Type B pancreatic cell (in vitro differentiated cells): ENCODE data around the gene ENPP6. TPM values are rescaled to one million over a fixed set of nuclear protein-coding genes. Genes with fewer than 3 reads are reported as not detected.

Experiments used
- DNase-seq: peaks from one replicate; pipeline ENCODE4 v3.0.0; 2021; ENCODE audit warnings: mixed read lengths; ENCODE audit not compliant: unreplicated experiment; ENCODE audit errors: extremely low spot score
- H3K27ac Mint-ChIP-seq: 2 replicates; pipeline ENCODE4 v1.8.0; 2021; ENCODE audit warnings: mild to moderate bottlenecking, mixed read lengths
- H3K27me3 Mint-ChIP-seq: 2 replicates; pipeline ENCODE4 v1.8.0; 2021; ENCODE audit warnings: mixed read lengths
- H3K36me3 Mint-ChIP-seq: 2 replicates; pipeline ENCODE4 v1.8.0; 2021; ENCODE audit warnings: mixed read lengths
- H3K4me1 Mint-ChIP-seq: one replicate; pipeline ENCODE4 v1.8.0; 2021; ENCODE audit warnings: mixed read lengths; ENCODE audit not compliant: unreplicated experiment
- H3K4me3 Mint-ChIP-seq: 2 replicates; pipeline ENCODE4 v1.8.0; 2021; ENCODE audit warnings: mild to moderate bottlenecking, mixed read lengths
- H3K9me3 Mint-ChIP-seq: 2 replicates; pipeline ENCODE4 v1.8.0; 2021; ENCODE audit warnings: mixed read lengths
- total RNA-seq: library from RNA; stranded (reverse); gene quantifications from 2 replicates; pipeline ENCODE4 v1.2.1, GENCODE V29; 2021; ENCODE audit warnings: low replicate concordance
- TF ChIP-seq, protein P1 (sequence below): fragments of 200-600 bp; sonication (generic); conservative IDR thresholded peaks from 2 replicates; pipeline ENCODE4 v1.5.0; 2021; ENCODE audit warnings: antibody characterized with exemption, mild to moderate bottlenecking

The ENPP6 gene
- total RNA-seq, 1 donor from 2014 or later = 0.51 TPM

DNA sequence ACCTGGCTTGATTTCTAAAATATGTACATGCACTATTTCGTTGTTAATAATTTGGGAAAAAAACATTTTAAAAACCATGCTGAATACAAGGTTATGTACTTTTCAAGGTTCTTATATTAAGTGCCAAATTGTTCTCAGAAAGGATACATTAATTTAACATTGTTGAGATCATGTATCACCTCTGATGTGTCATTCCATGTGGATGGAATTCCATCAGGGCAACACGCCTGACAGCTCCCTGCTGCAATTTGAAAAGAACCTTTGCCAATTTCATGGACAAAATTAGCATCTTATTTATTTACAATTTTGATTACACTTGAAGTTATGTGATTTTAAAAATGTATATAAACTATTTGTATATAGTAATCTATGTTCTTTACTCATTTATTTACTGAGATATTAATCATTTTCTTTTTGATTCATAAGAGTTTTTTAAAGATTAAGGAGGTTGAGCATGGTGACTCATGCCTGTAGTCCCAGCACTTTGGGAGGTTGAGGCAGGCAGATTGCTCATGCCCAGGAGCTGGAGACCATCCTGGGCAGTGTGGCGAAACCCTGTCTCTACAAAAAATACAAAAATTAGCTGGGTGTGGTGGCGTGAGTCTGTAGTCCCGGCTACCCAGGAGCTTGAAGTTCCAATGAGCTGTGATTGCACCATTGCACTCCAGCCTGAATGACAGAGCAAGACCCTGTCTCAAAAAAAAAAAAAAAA lies 142.8 kb downstream of the ENPP6 start:
- H3K4me1 Mint-ChIP-seq = no peaks in the 10 kb centered on the region
- DNase-seq = no peak
- H3K9me3 Mint-ChIP-seq = peaks cover 4% of the 10 kb centered on the region
- H3K36me3 Mint-ChIP-seq = no peaks in the 10 kb centered on the region
- TF ChIP-seq, protein P1, sequence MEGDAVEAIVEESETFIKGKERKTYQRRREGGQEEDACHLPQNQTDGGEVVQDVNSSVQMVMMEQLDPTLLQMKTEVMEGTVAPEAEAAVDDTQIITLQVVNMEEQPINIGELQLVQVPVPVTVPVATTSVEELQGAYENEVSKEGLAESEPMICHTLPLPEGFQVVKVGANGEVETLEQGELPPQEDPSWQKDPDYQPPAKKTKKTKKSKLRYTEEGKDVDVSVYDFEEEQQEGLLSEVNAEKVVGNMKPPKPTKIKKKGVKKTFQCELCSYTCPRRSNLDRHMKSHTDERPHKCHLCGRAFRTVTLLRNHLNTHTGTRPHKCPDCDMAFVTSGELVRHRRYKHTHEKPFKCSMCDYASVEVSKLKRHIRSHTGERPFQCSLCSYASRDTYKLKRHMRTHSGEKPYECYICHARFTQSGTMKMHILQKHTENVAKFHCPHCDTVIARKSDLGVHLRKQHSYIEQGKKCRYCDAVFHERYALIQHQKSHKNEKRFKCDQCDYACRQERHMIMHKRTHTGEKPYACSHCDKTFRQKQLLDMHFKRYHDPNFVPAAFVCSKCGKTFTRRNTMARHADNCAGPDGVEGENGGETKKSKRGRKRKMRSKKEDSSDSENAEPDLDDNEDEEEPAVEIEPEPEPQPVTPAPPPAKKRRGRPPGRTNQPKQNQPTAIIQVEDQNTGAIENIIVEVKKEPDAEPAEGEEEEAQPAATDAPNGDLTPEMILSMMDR = no peak
- peaks cover 6% of the 10 kb centered on the region for H3K27me3 Mint-ChIP-seq
- H3K27ac Mint-ChIP-seq = no peak overlapping the region
- no peak overlapping the region for H3K4me3 Mint-ChIP-seq

DNA sequence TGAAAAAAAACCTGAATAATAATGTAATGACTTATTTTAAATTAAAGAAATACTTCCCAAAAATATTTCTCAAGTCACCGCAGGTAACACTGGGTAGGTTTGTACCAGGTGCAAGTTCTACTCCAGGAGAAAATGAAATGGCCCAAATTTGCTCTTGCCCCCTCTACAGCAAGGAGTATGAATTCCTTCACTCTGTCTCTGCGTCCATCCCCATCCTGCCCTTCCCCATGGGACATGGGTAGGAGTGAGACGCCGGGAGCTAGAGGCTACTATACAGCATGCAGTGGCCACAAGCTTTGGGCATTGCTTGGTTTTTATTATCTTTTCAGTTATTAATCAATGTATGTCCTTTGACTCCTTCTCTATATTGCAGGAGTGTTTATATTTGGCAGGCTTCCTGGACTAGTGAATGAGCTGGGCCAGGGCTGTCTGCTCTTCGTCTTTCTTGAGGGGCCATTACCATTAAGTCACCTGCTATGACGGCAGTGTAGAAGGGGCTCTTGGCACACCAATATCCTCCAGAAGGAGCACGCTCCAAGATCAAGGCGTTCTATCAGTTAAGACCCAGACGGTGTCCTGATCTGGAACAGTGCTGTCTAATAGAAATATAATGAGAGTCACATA lies 149.6 kb downstream of the ENPP6 start:
- Mint-ChIP-seq H3K27ac (no peak overlapping the region), H3K36me3 (no peaks in the 10 kb centered on the region), H3K9me3 (peaks cover 4% of the 10 kb centered on the region)

DNA sequence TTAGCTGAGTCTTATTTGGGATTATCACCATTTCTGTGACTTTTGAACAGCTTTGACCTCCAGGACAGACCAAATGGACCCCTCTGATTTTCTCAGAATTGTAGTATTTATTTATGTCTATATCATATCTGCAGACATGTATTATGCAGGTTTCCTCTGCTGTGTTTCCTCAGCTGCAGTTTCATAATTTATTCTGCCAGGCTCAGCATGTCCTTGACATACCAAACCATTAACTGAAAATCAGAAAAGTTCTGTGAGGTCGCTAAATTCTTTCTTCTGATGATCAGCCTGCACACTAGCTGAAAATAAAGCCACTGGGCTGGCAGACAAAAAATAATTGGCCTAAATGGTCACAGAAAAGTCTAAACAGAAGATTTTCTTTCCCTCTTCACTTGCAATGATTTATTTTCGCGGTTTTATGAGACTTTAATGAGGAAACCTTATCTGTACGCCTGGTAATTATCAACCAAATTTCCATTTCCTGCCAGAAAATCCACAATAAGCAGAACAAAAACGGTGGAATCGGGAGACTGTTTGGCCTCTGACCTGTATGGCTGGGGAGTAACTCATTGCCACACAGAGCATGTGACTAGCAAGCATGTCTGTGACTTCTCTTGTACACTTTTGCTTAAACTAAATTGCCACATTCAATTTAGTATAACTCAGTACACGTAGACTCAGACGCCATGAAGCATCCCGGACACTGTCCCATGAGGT lies 150.9 kb downstream of the ENPP6 start:
- Mint-ChIP-seq H3K27me3 (no peaks in the 10 kb centered on the region), H3K27ac (peak overlapping the region; percentile 19), H3K4me1 (peaks cover 23% of the 10 kb centered on the region), H3K4me3 (peak overlapping the region; percentile 23), H3K36me3 (no peaks in the 10 kb centered on the region), H3K9me3 (peaks cover 1% of the 10 kb centered on the region)
- DNase-seq = no peak
- TF ChIP-seq, protein P1 = no peak

More for the DNA sequence above, 149.6 kb downstream of the ENPP6 start:
- DNase-seq = no peak
- no peaks in the 10 kb centered on the region for H3K27me3 Mint-ChIP-seq
- TF ChIP-seq, protein P1 = no peak
- H3K4me1 Mint-ChIP-seq = peaks cover 23% of the 10 kb centered on the region
- H3K4me3 Mint-ChIP-seq = no peak overlapping the region

DNA sequence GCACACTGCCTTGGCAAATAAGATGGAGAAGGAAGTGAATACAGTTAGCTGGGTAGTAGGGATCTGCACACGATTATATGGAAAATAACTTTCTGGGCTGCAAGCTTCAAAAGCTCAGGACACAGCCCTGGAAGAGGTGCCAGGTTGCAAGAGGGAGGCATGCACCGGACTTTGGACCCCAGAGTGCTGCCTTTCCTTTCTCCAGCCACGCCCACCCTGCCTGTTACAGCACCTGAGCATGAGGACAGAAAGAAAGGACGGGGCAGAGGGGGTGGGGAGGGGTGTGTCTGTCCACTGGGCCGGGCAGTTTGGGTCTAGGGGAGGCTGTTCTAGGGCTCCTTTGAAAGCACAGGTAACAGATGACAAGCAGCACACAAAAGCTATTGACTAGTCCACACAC lies 152.8 kb downstream of the ENPP6 start:
- no peak overlapping the region for H3K4me3 Mint-ChIP-seq
- peaks cover 23% of the 10 kb centered on the region for H3K4me1 Mint-ChIP-seq
- TF ChIP-seq, protein P1 = no peak
- no peak overlapping the region for H3K27ac Mint-ChIP-seq
- DNase-seq = no peak
- no peaks in the 10 kb centered on the region for H3K9me3 Mint-ChIP-seq
- no peaks in the 10 kb centered on the region for H3K27me3 Mint-ChIP-seq
- H3K36me3 Mint-ChIP-seq = no peaks in the 10 kb centered on the region

DNA sequence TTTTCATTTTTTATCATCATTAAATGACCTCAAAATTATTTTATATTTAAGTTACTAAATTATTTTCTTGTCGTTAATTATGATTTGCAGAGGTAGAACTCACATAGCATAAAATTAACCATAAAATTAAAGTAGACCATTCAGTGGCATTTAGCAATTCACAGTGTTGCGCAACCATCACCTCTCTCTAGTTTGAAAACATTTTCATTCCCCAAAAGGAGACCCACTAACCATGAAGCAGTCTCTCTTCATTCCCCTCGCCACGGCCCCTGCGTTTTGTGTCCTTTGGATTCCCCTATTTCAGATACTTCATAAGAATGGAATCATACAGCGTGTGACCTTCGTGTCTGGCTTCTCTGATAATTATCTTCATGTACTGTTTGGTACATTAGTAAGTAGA lies 154.9 kb downstream of the ENPP6 start:
- H3K27me3 Mint-ChIP-seq = no peaks in the 10 kb centered on the region

More for the DNA sequence above, 154.9 kb downstream of the ENPP6 start:
- no peak overlapping the region for H3K27ac Mint-ChIP-seq
- DNase-seq = no peak
- H3K9me3 Mint-ChIP-seq = no peaks in the 10 kb centered on the region
- no peaks in the 10 kb centered on the region for H3K36me3 Mint-ChIP-seq
- no peak overlapping the region for H3K4me3 Mint-ChIP-seq
- TF ChIP-seq, protein P1 = no peak
- peaks cover 18% of the 10 kb centered on the region for H3K4me1 Mint-ChIP-seq
